HFFc6 (cell line): ENCODE results near the gene ADORA1. TPM values are rescaled to one million over a fixed set of nuclear protein-coding genes. Genes with fewer than 3 reads are reported as not detected.

Experiments
- DNase-seq: peaks from one replicate; pipeline ENCODE4 v3.0.0-alpha.2; 2018
- H3K27ac Mint-ChIP-seq: 2 replicates; pipeline ENCODE4 v1.8.0; 2020; ENCODE audit warnings: mild to moderate bottlenecking, mixed read lengths
- H3K27me3 Mint-ChIP-seq: 2 replicates; pipeline ENCODE4 v1.8.0; 2021; ENCODE audit warnings: mild to moderate bottlenecking, moderate library complexity, mixed read lengths; ENCODE audit not compliant: insufficient read depth
- H3K36me3 Mint-ChIP-seq: 2 replicates; pipeline ENCODE4 v1.8.0; 2021; ENCODE audit warnings: low read depth, mixed read lengths
- H3K4me1 Mint-ChIP-seq: 2 replicates; pipeline ENCODE4 v1.8.0; 2020; ENCODE audit warnings: low read depth, mixed read lengths
- H3K4me3 Mint-ChIP-seq: 2 replicates; pipeline ENCODE4 v1.8.0; 2020; ENCODE audit warnings: mild to moderate bottlenecking, moderate library complexity, mixed read lengths
- H3K9me3 Mint-ChIP-seq: 2 replicates; pipeline ENCODE4 v1.8.0; 2020; ENCODE audit warnings: mild to moderate bottlenecking, mixed read lengths
- total RNA-seq, 6 experiments: library from RNA; stranded (reverse); fragmentation: NEBNext Ultra II Directional; extraction: Animal tissue kit (Norgen Biotek cat#: 25700); gene quantifications; 2 replicates in 1 of 6; 3 replicates in 5 of 6; pipeline ENCODE4 v1.2.3, GENCODE V29; 2021
- TF ChIP-seq, protein P1 (sequence below): fragments of 200-600 bp; sonication (generic); IDR thresholded peaks from 2 replicates; pipeline ENCODE4 v1.5.0; 2021; ENCODE audit warnings: antibody characterized with exemption, mild to moderate bottlenecking

The ADORA1 gene
- total RNA-seq, 6 experiments from 2014 or later = 0.25 to 5.5 (median 0.53) TPM

DNA sequence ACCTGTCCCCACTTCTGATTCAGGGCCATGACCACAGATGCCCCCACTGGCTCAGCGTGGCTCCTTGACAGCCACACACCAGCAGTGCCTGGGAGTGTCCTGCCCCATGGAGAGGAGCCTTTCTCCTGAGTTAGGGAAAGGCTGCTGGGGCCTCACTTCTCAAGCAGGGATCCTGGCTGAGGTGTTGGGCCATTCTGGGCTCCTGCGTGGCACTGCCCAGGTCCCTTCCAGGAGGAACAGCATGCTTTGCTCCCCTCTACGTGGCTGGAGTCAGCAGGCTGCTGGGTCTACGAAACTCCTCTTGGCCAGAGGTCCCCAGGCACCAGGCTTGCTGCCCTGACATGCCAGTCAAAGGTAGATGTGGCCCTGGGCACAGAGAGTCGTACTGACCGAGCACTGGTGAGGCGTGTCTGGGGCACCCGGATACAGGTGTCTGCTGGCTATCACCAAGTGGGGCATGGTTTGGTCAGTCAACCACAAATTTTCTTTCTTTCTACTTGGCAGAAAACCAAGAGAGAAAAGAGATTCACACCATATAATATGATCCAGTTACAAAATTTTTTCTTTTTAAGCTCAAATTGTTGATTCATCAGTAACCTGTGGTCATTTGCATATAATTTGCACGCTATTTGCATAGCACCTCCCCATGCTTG, 4.1 kb downstream of the ADORA1 start:
- TF ChIP-seq, protein P1, sequence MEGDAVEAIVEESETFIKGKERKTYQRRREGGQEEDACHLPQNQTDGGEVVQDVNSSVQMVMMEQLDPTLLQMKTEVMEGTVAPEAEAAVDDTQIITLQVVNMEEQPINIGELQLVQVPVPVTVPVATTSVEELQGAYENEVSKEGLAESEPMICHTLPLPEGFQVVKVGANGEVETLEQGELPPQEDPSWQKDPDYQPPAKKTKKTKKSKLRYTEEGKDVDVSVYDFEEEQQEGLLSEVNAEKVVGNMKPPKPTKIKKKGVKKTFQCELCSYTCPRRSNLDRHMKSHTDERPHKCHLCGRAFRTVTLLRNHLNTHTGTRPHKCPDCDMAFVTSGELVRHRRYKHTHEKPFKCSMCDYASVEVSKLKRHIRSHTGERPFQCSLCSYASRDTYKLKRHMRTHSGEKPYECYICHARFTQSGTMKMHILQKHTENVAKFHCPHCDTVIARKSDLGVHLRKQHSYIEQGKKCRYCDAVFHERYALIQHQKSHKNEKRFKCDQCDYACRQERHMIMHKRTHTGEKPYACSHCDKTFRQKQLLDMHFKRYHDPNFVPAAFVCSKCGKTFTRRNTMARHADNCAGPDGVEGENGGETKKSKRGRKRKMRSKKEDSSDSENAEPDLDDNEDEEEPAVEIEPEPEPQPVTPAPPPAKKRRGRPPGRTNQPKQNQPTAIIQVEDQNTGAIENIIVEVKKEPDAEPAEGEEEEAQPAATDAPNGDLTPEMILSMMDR = no peak
- no peaks in the 10 kb centered on the region for H3K9me3 Mint-ChIP-seq
- peaks cover 4% of the 10 kb centered on the region for H3K27me3 Mint-ChIP-seq
- H3K4me3 Mint-ChIP-seq = no peak overlapping the region
- H3K4me1 Mint-ChIP-seq = peaks cover 26% of the 10 kb centered on the region
- H3K36me3 Mint-ChIP-seq = no peaks in the 10 kb centered on the region
- H3K27ac Mint-ChIP-seq = no peak overlapping the region
- DNase-seq = no peak

DNA sequence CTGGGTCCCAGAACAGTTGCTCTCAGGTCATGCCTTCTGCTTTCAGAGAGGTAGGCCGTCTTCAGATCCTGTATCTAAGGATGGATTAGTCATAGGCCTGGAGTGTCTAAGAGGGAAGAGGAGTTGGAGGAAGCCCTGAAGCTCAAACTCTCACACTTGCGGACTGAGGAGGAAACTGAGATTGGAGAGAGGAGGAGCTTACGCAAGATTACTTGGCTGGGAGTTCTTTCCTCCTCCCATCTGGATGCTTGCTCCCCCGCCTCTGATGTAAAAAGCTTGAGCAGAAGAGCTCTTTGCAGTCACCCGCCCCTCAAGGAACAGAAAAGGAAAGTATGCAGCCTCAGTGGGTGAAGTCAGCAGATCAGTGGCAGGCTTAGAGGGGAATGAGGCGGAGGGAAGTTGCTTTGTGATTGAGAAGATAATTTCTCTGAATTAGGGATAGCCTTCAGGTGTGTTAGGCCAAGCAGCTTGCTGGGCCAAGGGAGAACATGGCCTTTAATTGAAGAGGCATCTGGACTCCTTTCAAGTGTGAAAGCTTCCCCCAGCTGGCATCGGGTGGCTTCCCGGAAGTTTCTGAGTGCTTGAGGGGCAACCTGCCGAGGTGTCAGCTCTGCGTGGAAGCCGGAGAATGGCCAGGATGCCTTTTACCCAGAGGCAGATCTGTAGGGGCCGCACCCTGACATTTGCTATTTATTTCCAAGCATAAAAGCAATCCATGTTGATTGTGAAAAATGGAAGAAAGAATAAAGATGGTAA, 6.6 kb downstream of the ADORA1 start:
- Mint-ChIP-seq H3K9me3 (no peaks in the 10 kb centered on the region), H3K4me1 (peaks cover 14% of the 10 kb centered on the region; the same call in 1 of the 2 replicates), H3K27me3 (peaks cover 7% of the 10 kb centered on the region), H3K36me3 (no peaks in the 10 kb centered on the region), H3K27ac (no peak overlapping the region; the same call in 1 of the 2 replicates), H3K4me3 (no peak overlapping the region)
- TF ChIP-seq, protein P1 = no peak
- no peak for DNase-seq

DNA sequence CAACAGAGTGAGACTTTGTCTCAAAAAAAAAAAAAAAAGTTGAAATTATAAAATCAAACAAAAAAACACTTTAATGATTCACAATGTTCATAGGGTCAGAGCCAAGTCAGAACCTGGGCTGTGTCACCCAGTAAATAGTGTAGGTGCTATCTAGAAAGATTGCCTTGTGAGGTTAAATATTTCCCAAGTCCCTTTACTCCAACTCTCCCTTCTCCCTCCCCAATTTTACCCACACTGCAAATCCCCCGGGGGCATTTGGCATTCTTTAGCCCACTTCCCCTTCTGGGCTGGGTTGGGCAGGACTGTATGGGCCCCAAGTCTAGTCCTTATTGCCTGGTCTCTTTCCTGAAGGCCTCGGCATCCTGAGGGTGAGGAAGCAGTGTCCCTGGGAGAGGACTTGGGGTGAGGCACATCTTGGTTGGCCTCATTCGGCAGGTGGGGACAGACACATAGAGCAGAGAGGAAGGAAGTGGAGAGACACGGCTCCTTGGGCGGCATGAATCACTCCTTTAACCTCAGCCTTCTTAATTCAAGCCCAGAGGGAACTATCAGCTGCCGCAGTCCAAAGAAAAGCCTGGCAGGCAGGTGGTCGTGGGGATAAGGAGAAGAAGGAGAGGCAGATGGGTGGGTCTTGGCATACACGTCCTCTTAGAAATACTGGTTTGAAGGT, 8.2 kb downstream of the ADORA1 start:
- Mint-ChIP-seq H3K27ac (no peak overlapping the region), H3K4me3 (no peak overlapping the region), H3K27me3 (peaks cover 2% of the 10 kb centered on the region; the same call in 1 of the 2 replicates), H3K4me1 (peaks cover 14% of the 10 kb centered on the region; the same call in 1 of the 2 replicates), H3K9me3 (no peaks in the 10 kb centered on the region), H3K36me3 (no peaks in the 10 kb centered on the region)
- TF ChIP-seq, protein P1 = no peak
- no peak for DNase-seq

DNA sequence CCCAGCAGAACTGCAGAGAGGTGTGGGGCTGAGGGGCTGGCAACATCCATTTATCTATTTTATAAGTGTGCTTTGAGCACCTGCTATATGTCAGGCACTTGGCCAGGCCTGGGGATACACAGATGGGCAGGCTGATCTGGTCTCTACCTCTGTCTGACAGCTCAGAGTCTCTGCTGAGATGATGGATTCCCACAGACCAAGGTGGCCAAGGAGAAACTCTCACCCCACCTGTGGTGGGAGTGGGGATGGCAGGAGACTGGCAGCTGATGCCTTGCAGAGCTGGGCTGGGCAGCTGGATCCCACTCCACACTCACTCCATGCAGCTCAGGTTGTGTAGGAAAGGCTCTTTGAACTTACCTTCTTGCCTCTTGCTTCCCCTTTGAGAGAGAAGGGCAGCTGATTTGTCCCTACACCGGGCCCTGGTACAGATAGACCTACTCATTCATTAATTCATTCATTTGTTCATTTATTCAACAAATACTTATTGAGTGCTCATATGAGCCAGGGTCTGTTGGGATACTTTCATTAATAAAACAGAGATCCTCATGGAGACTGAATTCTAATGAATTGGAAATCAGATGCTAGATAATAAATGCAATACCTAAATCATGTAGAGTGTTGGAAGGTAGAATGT, 9.0 kb downstream of the ADORA1 start:
- H3K27ac Mint-ChIP-seq = no peak overlapping the region
- DNase-seq = no peak
- no peaks in the 10 kb centered on the region for H3K9me3 Mint-ChIP-seq
- TF ChIP-seq, protein P1 = no peak
- H3K4me1 Mint-ChIP-seq = peaks cover 14% of the 10 kb centered on the region; the same call in 1 of the 2 replicates
- no peaks in the 10 kb centered on the region for H3K36me3 Mint-ChIP-seq
- H3K27me3 Mint-ChIP-seq = peaks cover 2% of the 10 kb centered on the region; the same call in 1 of the 2 replicates
- H3K4me3 Mint-ChIP-seq = no peak overlapping the region

DNA sequence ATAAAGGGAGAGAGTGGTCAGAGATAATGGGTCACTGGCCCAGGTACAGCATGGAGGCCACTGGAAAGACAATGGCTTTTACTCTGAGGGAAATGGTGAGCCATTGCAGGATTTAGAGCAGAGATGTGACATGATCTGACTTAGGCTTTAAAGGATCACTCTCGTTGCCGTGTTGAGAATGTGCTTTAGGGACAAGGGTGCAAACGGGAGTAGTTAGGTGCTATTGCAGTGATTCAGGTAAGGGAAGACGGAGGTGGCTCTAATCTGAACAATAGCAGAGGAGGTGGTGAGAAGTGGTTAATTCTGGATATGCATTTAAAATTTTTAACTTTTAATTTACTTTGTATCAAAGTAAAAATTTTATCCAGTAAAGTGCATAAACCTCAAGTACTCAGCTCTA, 9.8 kb downstream of the ADORA1 start:
- H3K4me1 Mint-ChIP-seq = peaks cover 14% of the 10 kb centered on the region; the same call in 1 of the 2 replicates
- no peak for DNase-seq
- no peaks in the 10 kb centered on the region for H3K9me3 Mint-ChIP-seq
- no peak overlapping the region for H3K27ac Mint-ChIP-seq
- no peaks in the 10 kb centered on the region for H3K36me3 Mint-ChIP-seq
- no peak overlapping the region for H3K4me3 Mint-ChIP-seq
- H3K27me3 Mint-ChIP-seq = peaks cover 2% of the 10 kb centered on the region; the same call in 1 of the 2 replicates
- TF ChIP-seq, protein P1 = no peak
